Measurements from ENCODE around the gene KCNIP4. TPM values are rescaled to one million over a fixed set of nuclear protein-coding genes. Genes with fewer than 3 reads are reported as not detected.

The KCNIP4 gene
- polyA plus RNA-seq, 3 donors, result 0.09 to 0.25 TPM; not detected in 1

- no peak overlapping the region for H3K27ac Mint-ChIP-seq
- H3K4me1 ChIP-seq (ENCODE audit: control insufficient read depth in 1 of 2, insufficient read depth in 2 of 2, low read length in 2 of 2), result no peaks in the 10 kb centered on the region
- peaks cover 0 to 7% (median 3%) of the 10 kb centered on the region in 7 donors for H3K9me3 Mint-ChIP-seq
- H3K9me3 ChIP-seq (replicated peaks in 1 of 2; ENCODE audit: control insufficient read depth in 1 of 2, insufficient read depth in 1 of 2, low read length in 2 of 2), result no peaks in the 10 kb centered on the region
- no peaks in the 10 kb centered on the region for H3K27me3 Mint-ChIP-seq (ENCODE audit: low read depth in 3 of 3)
- 87% methylated on average over 3 of the region's 7 CpGs for WGBS (ENCODE audit: insufficient coverage)
- H3K9ac ChIP-seq (ENCODE audit: insufficient read depth, low read length, poor library complexity, severe bottlenecking), result no peak overlapping the region
- no peaks in the 10 kb centered on the region for H3K4me1 Mint-ChIP-seq
- no peaks in the 10 kb centered on the region for H3K36me3 Mint-ChIP-seq
- no peak for DNase-seq
- no peak overlapping the region for H3K4me3 Mint-ChIP-seq
- no peaks in the 10 kb centered on the region for H3K27me3 ChIP-seq (ENCODE audit: control insufficient read depth in 2 of 2, insufficient read depth in 2 of 2, low read length in 2 of 2)
- no peaks in the 10 kb centered on the region for H4K20me1 ChIP-seq (ENCODE audit: insufficient read depth, low read length)
- no peaks in the 10 kb centered on the region for H3K36me3 ChIP-seq (replicated peaks in 1 of 2; ENCODE audit: control insufficient read depth in 1 of 2, insufficient read depth in 2 of 2, low read length in 2 of 2)
- no peak overlapping the region for H3K4me2 ChIP-seq (replicated peaks; ENCODE audit: extremely low read depth, low read length, poor library complexity, severe bottlenecking)
- intact Hi-C loops (cut with micrococcal nuclease), result no loop called here
- no peak overlapping the region for H3K27ac ChIP-seq (ENCODE audit: low read depth in 1 of 2, low read length in 2 of 2)
- TF ChIP-seq, protein P1, sequence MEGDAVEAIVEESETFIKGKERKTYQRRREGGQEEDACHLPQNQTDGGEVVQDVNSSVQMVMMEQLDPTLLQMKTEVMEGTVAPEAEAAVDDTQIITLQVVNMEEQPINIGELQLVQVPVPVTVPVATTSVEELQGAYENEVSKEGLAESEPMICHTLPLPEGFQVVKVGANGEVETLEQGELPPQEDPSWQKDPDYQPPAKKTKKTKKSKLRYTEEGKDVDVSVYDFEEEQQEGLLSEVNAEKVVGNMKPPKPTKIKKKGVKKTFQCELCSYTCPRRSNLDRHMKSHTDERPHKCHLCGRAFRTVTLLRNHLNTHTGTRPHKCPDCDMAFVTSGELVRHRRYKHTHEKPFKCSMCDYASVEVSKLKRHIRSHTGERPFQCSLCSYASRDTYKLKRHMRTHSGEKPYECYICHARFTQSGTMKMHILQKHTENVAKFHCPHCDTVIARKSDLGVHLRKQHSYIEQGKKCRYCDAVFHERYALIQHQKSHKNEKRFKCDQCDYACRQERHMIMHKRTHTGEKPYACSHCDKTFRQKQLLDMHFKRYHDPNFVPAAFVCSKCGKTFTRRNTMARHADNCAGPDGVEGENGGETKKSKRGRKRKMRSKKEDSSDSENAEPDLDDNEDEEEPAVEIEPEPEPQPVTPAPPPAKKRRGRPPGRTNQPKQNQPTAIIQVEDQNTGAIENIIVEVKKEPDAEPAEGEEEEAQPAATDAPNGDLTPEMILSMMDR (IDR thresholded peaks at IDR 0.05), result no peak
- no peaks in the 10 kb centered on the region for H3K79me2 ChIP-seq (ENCODE audit: insufficient read depth, low read length)
- H2AFZ ChIP-seq (ENCODE audit: insufficient read depth, low read depth, low read length, poor library complexity, severe bottlenecking), result no peak overlapping the region
- H3K4me3 ChIP-seq (replicated peaks in 1 of 3; ENCODE audit: low read depth in 2 of 3, low read length in 3 of 3), result no peak overlapping the region
Observed at GRCh38 chr4:21117541-21118180, 830.9 kb downstream of the KCNIP4 start.

- intact Hi-C loops (cut with micrococcal nuclease), result no loop called here
- H3K4me1 ChIP-seq (ENCODE audit: control insufficient read depth in 1 of 2, insufficient read depth in 2 of 2, low read length in 2 of 2), result no peaks in the 10 kb centered on the region
- Mint-ChIP-seq H3K4me1 (no peaks in the 10 kb centered on the region), H3K9me3 (peaks cover 3 to 14% (median 7%) of the 10 kb centered on the region in 7 donors), H3K27me3 (ENCODE audit: low read depth in 3 of 3) (no peaks in the 10 kb centered on the region), H3K4me3 (no peak overlapping the region), H3K27ac (no peak overlapping the region), H3K36me3 (no peaks in the 10 kb centered on the region)
- no peak overlapping the region for H3K4me3 ChIP-seq (replicated peaks in 1 of 3; ENCODE audit: low read depth in 2 of 3, low read length in 3 of 3)
- no CpG with 5 or more reads among the region's 3 CpGs for WGBS (ENCODE audit: insufficient coverage)
- no peak overlapping the region for H3K4me2 ChIP-seq (replicated peaks; ENCODE audit: extremely low read depth, low read length, poor library complexity, severe bottlenecking)
- H4K20me1 ChIP-seq (ENCODE audit: insufficient read depth, low read length), result no peaks in the 10 kb centered on the region
- no peak for DNase-seq
- no peak overlapping the region for H2AFZ ChIP-seq (ENCODE audit: insufficient read depth, low read depth, low read length, poor library complexity, severe bottlenecking)
- no peak overlapping the region for H3K27ac ChIP-seq (ENCODE audit: low read depth in 1 of 2, low read length in 2 of 2)
- H3K27me3 ChIP-seq (ENCODE audit: control insufficient read depth in 2 of 2, insufficient read depth in 2 of 2, low read length in 2 of 2), result no peaks in the 10 kb centered on the region
- no peaks in the 10 kb centered on the region for H3K79me2 ChIP-seq (ENCODE audit: insufficient read depth, low read length)
- TF ChIP-seq, protein P1 (IDR thresholded peaks at IDR 0.05), result no peak
- H3K9ac ChIP-seq (ENCODE audit: insufficient read depth, low read length, poor library complexity, severe bottlenecking), result no peak overlapping the region
- H3K9me3 ChIP-seq (replicated peaks in 1 of 2; ENCODE audit: control insufficient read depth in 1 of 2, insufficient read depth in 1 of 2, low read length in 2 of 2), result peaks cover 5 to 16% of the 10 kb centered on the region in 2 donors
- no peaks in the 10 kb centered on the region for H3K36me3 ChIP-seq (replicated peaks in 1 of 2; ENCODE audit: control insufficient read depth in 1 of 2, insufficient read depth in 2 of 2, low read length in 2 of 2)
Observed at GRCh38 chr4:21113496-21114223, 834.9 kb downstream of the KCNIP4 start.

Measured in CD14-positive monocyte (primary cell).